HG03565 (cell line): ENCODE data around the gene SMAD2.

Experiments
- ATAC-seq: cut with Tn5 transposase; IDR thresholded peaks from one replicate; pipeline ENCODE4 v1.9.1; 2021; ENCODE audit warnings: mild to moderate bottlenecking, moderate library complexity; ENCODE audit not compliant: unreplicated experiment

SMAD2 gene

GRCh38 chr18:47898696-47899095 lies 31.8 kb downstream of the SMAD2 start:
- ATAC-seq, result no peak

GRCh38 chr18:47898055-47898454 lies 32.4 kb downstream of the SMAD2 start:
- ATAC-seq, result no peak

DNA sequence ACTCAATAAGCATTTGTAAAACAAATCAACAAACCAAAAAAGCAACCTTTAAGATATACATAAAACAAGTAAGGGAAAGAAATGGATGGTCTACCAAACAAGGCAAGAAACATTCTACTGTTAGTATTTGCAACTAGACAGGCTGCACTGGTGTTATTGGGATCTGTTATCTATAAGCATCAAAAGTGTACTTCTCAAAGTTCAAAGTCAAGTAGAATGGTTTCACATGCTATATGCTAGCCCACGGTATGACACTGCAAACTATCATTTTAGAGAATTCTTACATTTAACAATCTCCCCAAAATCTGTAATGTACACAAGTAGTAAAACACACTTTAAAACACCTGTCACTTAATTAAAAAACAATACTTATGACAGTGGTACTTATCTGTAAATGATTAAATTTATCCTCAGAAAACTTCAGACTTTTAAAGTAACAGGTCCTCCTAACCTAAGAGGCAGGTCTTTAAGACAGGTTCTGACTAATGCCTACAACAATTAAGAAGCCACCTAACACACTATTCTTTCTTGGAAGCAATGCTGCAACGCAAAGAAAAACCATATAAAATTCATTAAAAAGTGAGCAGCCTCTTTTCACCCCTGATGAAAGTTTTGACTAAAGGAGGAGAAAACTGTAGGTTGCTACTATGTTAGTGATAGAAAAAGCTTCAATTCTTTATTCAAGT lies 34.8 kb downstream of the SMAD2 start:
- no peak for ATAC-seq

DNA sequence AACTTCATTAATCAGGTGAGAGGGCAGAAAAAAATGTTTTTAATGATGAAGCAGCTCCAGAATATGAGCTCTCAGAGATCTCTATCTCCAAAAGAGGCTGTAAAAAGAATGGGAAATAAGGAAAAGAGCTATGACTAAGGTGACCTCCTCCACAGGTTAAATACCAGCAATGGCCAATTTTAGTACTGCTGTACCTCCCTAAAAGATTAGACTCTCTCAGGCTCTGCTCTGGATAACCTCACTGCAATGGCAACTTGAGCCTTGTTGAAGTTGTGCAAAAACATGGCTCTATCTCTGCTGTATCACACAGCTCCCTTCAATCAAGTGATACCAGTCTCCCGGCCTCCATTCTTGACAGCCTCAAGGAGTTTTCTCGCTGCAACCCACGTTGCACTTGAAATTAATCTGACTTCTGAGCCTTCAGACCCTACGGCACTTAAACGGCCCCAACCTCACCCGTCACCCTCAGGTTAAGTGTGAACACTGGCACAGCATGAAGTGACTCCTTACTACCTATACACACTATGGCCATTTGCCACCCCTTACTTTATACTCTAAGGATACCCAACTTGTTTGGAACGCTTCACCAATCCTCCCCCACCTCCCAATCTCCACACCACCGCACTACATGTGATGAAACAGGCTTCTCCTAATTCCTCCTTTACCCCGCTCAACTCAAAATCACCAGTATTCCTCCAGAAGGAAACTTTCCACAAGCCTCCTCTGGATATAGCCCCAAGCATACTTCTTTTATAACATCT lies 36.3 kb downstream of the SMAD2 start:
- ATAC-seq, result no peak

- no peak for ATAC-seq
Measured at GRCh38 chr18:47893047-47893446, 37.4 kb downstream of the SMAD2 start.

- no peak for ATAC-seq
Measured at GRCh38 chr18:47888156-47888555, 42.3 kb downstream of the SMAD2 start.

GRCh38 chr18:47887227-47887626 lies 43.2 kb downstream of the SMAD2 start:
- ATAC-seq, result no peak

DNA sequence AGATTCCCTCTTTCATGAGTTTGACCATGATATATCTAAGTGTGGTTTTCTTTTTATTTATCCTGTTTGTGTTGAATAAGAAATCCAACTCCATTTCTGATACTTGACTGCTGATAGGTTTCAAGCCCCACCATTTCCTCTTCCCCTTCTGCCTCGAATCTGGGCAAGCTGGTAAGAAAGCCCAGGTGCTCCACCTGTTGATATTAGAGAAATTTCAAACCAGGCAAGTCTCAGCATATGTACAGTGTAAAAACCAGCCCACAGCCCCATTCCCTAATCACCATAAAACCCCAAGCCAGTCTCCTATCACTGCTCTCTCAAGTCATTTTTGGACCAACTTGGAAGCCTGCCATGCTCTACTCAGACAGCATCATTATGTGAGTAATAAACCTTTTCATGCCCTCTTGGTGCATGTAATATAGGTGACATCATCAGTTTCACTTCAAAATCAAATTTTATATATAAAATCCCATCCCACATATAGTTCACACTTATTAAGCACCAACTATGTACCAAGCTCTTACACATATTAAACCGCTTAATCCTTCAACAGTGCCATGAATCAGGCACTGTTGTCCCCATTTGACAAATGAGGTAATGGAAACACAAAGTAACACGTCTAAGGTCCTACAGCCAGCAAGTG lies 46.6 kb downstream of the SMAD2 start:
- ATAC-seq, result no peak

DNA sequence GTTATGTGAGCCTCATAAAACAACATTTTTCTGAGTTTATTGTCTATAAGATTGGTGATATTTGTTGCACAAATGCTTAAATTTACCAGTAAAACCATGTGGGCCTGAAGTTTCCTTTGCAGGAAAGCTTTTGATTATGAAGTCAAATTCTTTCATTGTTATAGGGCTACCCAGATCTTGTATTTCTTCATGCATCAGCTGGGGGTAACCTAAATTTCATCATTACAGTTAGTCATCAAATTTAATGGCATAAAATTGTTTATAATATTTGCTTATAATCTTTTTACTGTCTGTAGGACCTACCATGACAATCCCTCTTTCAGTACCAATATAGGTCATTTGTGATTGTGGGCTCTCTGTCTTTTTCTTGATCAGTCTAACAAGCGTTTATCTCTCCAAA lies 47.8 kb downstream of the SMAD2 start:
- ATAC-seq, result no peak

GRCh38 chr18:47881752-47882455 lies 48.6 kb downstream of the SMAD2 start:
- ATAC-seq, result no peak

DNA sequence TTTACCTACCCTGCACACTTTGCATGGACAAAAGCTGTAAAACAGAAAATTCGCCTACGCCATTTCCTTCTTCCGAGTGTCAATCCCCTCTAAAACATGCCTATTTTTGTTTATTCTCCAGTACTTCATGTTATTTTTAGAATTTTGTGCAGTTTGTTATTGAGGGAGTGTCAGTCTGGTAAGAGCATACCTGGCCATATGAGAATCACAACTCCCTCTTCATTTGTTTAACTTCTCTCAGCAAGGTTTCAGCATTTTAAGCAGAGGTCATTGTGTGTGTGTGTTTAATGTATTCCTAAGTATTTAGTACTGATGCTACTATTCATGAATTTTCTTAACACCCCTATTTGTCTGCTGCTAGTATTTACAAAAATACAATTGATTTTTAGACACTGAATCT lies 49.4 kb downstream of the SMAD2 start:
- no peak for ATAC-seq

- no peak for ATAC-seq
Measured at GRCh38 chr18:47877892-47878291, 52.6 kb downstream of the SMAD2 start.

DNA sequence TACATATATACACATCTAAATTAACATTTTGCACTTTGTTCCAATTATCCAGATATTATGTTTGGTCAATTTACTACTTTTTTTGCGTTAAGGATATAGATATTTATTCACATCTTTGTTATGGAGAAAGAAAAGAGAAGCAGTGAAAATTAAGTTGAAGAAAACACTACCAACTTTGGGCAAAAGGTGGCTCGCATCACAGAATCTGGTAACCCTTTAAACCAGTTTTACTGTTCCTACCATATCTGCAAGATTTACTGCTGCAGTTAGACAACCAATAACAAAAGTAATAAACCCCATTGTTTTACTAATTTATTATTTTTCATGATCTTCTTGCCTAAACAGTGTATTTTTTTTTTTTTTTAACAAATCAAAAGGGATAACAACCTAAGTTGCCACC lies 53.6 kb downstream of the SMAD2 start:
- no peak for ATAC-seq

- ATAC-seq, result no peak
Measured at GRCh38 chr18:47873625-47874024, 56.8 kb downstream of the SMAD2 start.

GRCh38 chr18:47872426-47872825 lies 58.0 kb downstream of the SMAD2 start:
- ATAC-seq, result no peak

DNA sequence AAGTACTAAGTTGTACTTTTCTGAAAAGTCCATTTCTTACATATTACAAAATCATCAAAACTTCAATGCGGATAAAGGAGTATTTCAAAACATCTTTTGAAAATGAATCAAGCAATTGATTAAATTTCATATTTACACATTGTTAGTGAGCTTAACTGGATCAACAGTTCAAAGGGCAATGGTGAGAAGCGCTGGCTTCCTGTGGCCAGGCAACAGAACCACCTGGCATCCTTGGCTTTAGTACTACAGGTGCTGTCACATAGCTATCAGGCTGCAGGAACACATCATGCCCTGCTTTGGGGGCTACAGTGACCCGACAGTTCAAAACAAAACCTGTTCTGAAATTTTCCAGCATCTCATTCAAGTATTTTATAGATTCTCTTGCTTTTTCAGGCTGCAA lies 59.2 kb downstream of the SMAD2 start:
- ATAC-seq, result no peak

GRCh38 chr18:47870605-47871004 lies 59.9 kb downstream of the SMAD2 start:
- no peak for ATAC-seq

DNA sequence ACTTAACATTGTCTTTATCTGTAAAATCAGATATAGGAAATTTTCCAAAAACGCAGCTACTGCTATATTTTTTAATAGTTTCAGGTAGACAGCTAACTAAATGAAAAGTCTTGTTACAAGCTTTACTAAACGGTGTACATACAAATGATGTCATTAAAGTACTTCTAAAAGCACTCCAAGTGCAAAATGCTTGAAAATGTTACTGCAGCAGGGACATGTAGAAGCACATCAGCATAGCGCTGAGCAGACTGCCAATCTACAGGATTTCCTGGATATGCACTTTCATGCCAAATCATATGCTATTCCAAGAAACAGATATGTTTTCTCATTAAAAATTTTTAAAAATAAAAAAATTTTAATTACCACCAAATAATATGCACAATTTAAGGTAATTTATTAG lies 61.7 kb downstream of the SMAD2 start:
- no peak for ATAC-seq

DNA sequence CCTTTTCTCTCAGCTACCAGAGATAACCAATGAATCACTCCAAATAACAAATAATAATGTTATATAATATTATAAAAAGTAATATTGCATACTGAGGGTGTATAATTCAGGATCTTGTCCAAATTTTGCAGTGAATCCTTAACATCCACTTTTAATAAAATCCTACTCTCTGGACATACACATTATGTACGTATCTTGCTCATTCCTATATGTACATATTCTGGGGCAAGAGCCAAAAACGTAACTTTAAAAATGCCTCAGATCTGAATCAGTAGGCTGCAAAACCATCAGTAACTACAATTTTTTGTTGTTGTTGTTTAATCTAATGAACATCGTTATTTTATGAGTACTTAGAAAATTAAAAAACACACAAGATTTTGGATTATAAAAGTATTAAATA lies 65.3 kb downstream of the SMAD2 start:
- ATAC-seq, result no peak

- no peak for ATAC-seq
Measured at GRCh38 chr18:47863041-47863440, 67.4 kb downstream of the SMAD2 start.

DNA sequence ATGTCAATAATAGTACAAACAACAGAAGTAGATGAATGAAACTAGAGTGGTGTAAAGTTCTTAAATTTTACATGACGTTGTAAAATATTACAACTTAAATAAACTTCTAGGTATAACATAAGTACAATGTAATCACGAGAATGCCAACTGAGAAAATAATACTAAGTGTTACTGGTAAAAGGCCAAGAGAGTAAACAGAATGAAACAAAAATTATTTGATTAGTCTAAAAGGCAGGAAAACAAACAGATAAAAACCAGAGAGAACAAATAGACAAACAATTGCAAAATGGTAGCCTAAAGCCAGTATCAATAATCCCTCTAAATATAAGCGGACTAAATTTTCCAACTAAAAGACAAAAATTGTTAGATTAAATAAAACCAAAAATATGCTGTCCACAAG lies 71.9 kb downstream of the SMAD2 start:
- no peak for ATAC-seq

GRCh38 chr18:47847635-47848034 lies 82.8 kb downstream of the SMAD2 start:
- ATAC-seq, result no peak
